Mesendoderm (in vitro differentiated cells): ENCODE measurements around the gene RAB6A.

Experiments used
- DNase-seq: peaks from one replicate; pipeline ENCODE4 v3.0.0; 2013
- H2AK5ac ChIP-seq: 2 replicates; pipeline ENCODE4 v1.6.1; 2013; ENCODE audit warnings: low read length, inconsistent platforms
- H2BK120ac ChIP-seq: 2 replicates; pipeline ENCODE4 v1.6.1; 2013; ENCODE audit warnings: low read depth, mild to moderate bottlenecking, low read length, moderate library complexity, mixed read lengths
- H2BK15ac ChIP-seq: replicated peaks from 2 replicates; pipeline ENCODE4 v1.6.1; 2013; ENCODE audit warnings: low read depth, mild to moderate bottlenecking, moderate library complexity
- H2BK5ac ChIP-seq: 2 replicates; pipeline ENCODE4 v1.6.1; 2013; ENCODE audit warnings: low read length, inconsistent platforms
- H3K18ac ChIP-seq: 2 replicates; pipeline ENCODE4 v1.6.1; 2013; ENCODE audit warnings: mild to moderate bottlenecking, low read length, mixed read lengths
- H3K23ac ChIP-seq: one replicate; pipeline ENCODE4 v1.6.1; 2013; ENCODE audit warnings: low read length
- H3K27ac ChIP-seq: 2 replicates; pipeline ENCODE4 v1.5.1; 2013; ENCODE audit warnings: low read depth, mild to moderate bottlenecking, inconsistent platforms, low read length, moderate library complexity
- H3K27me3 ChIP-seq: 2 replicates; pipeline ENCODE4 v1.6.1; 2013; ENCODE audit warnings: low read length, control low read depth, mild to moderate bottlenecking, inconsistent platforms; ENCODE audit not compliant: insufficient read depth, poor library complexity
- H3K36me3 ChIP-seq: 2 replicates; pipeline ENCODE4 v1.6.1; 2013; ENCODE audit warnings: low read length, inconsistent platforms; ENCODE audit not compliant: control insufficient read depth, insufficient read depth
- H3K4ac ChIP-seq: one replicate; pipeline ENCODE4 v1.6.1; 2013; ENCODE audit warnings: low read depth, mild to moderate bottlenecking, low read length, moderate library complexity
- H3K4me1 ChIP-seq: 2 replicates; pipeline ENCODE4 v1.6.1; 2013; ENCODE audit warnings: low read depth, low read length, inconsistent platforms; ENCODE audit not compliant: control insufficient read depth
- H3K4me2 ChIP-seq: 2 replicates; pipeline ENCODE4 v1.6.1; 2013; ENCODE audit warnings: low read length
- H3K4me3 ChIP-seq: 2 replicates; pipeline ENCODE4 v1.5.1; 2013; ENCODE audit warnings: mild to moderate bottlenecking, low read length
- H3K56ac ChIP-seq: one replicate; pipeline ENCODE4 v1.6.1; 2013; ENCODE audit warnings: low read length
- H3K79me1 ChIP-seq: 2 replicates; pipeline ENCODE4 v1.6.1; 2013; ENCODE audit warnings: low read length, inconsistent platforms
- H3K79me2 ChIP-seq: 2 replicates; pipeline ENCODE4 v1.6.1; 2013; ENCODE audit warnings: mild to moderate bottlenecking, low read length; ENCODE audit not compliant: control insufficient read depth, insufficient read depth
- H3K9ac ChIP-seq: 2 replicates; pipeline ENCODE4 v1.6.1; 2013; ENCODE audit warnings: low read length, inconsistent platforms
- H4K5ac ChIP-seq: one replicate; pipeline ENCODE4 v1.6.1; 2013; ENCODE audit warnings: low read length
- H4K8ac ChIP-seq: one replicate; pipeline ENCODE4 v1.6.1; 2013; ENCODE audit warnings: low read depth, mild to moderate bottlenecking, control low read depth, low read length, moderate library complexity
- WGBS: extraction: QIAGEN DNeasy Blood & Tissue Kit; methylation state at CpG from one replicate; pipeline ENCODE4 v1.1.7; 2013; ENCODE audit warnings: low lambda C conversion rate, missing lambda C conversion rate; ENCODE audit not compliant: insufficient coverage; ENCODE audit errors: extremely low coverage; 5-methylcytosine and 5-hydroxymethylcytosine counted together

RAB6A gene

DNA sequence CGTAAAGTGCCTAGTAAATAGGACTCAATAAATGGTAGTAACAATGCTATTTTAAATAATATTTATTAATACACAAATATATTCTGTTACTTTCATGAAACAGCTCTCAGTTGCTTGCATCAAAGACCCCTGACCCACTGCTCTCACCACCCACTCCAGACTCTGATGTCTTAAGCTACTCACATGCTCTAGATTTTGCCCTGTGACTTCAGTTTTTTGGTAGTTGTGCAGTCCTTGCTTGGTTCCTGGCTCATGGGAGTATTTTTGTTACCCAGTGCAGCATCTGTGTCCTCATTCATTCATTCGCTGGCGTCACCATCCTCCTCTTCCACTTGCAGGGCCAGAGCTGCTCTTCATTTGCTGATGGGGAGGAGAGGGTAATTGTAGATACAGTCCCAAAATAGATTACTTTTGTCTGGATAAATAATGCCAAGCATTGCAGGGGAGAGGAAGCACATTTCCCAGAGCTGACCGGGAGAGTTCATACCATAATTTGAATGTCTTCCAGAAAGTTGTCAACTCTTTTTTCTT lies 39.5 kb upstream of the RAB6A start:
- Histone ChIP-seq H3K18ac (no peak overlapping the region), H3K56ac (no peak overlapping the region), H3K79me2 (no peaks in the 10 kb centered on the region), H3K27ac (no peak overlapping the region), H3K9ac (no peak overlapping the region), H3K4me3 (no peak overlapping the region), H2BK5ac (no peak overlapping the region), H4K5ac (no peak overlapping the region), H3K27me3 (no peaks in the 10 kb centered on the region), H2BK120ac (no peak overlapping the region), H4K8ac (no peak overlapping the region), H2AK5ac (no peak overlapping the region), H2BK15ac (no peak overlapping the region), H3K4ac (no peak overlapping the region), H3K79me1 (no peaks in the 10 kb centered on the region), H3K4me1 (no peaks in the 10 kb centered on the region), H3K36me3 (no peaks in the 10 kb centered on the region), H3K23ac (no peak overlapping the region), H3K4me2 (no peak overlapping the region)
- no CpG with 5 or more reads among the region's 4 CpGs for WGBS
- no peak for DNase-seq

- Histone ChIP-seq H3K79me2 (no peaks in the 10 kb centered on the region), H2BK15ac (no peak overlapping the region), H2AK5ac (no peak overlapping the region), H2BK120ac (no peak overlapping the region), H3K9ac (no peak overlapping the region), H3K4me3 (no peak overlapping the region), H2BK5ac (no peak overlapping the region), H4K5ac (no peak overlapping the region), H3K36me3 (no peaks in the 10 kb centered on the region), H3K4me1 (no peaks in the 10 kb centered on the region), H3K23ac (no peak overlapping the region), H3K56ac (no peak overlapping the region), H3K4me2 (no peak overlapping the region), H3K4ac (no peak overlapping the region), H3K79me1 (peaks cover 2% of the 10 kb centered on the region), H3K27ac (no peak overlapping the region), H3K18ac (no peak overlapping the region), H3K27me3 (no peaks in the 10 kb centered on the region), H4K8ac (no peak overlapping the region)
- DNase-seq: no peak
- no CpG with 5 or more reads among the region's 10 CpGs for WGBS
Measured at GRCh38 chr11:73797457-73797856, 36.6 kb upstream of the RAB6A start.

DNA sequence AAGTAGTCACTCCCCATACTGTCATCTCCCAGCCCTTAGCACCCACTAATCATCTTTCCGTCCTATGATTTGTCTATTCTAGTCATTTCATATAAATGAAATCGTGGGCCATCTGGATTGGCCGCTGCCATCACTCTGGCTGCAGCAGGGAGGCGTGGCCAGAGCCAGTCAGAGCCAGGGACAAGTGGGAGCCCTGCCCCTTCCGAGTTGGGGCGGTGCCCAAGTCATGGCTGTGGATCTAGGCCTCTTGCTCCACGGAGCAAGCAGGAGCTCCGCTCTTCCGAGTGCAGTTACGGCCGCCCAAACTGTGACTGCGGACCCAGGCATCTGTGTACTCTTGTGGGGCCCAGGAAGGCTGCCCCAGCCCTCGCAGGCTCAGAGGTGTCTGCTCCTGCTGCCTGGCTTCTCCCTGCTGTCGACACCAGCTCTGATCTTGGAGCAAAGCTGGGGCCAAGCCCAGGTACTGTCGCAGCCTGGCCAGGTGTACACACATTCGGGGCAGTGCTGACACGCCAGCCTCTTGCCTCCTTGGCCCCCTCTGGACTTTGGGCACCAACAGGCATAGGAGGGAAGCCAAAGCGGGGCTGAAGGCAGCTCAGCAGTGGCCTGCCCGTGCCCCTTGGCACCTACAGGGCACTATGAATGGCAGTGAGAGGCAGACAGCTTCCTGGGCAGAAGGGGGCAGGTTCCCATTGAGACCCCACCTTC lies 35.2 kb upstream of the RAB6A start:
- peak; percentile 45 for DNase-seq
- no peak overlapping the region for H3K4me2 ChIP-seq
- no CpG with 5 or more reads among the region's 19 CpGs for WGBS
- H2BK120ac ChIP-seq: no peak overlapping the region
- no peak overlapping the region for H3K9ac ChIP-seq
- H3K56ac ChIP-seq: no peak overlapping the region
- H3K27ac ChIP-seq: no peak overlapping the region
- H3K36me3 ChIP-seq: no peaks in the 10 kb centered on the region
- H3K4ac ChIP-seq: no peak overlapping the region
- H4K5ac ChIP-seq: no peak overlapping the region
- no peaks in the 10 kb centered on the region for H3K27me3 ChIP-seq
- H2BK5ac ChIP-seq: no peak overlapping the region
- no peak overlapping the region for H4K8ac ChIP-seq
- no peak overlapping the region for H3K4me3 ChIP-seq
- no peak overlapping the region for H2BK15ac ChIP-seq
- H3K23ac ChIP-seq: no peak overlapping the region
- peaks cover 5% of the 10 kb centered on the region for H3K79me1 ChIP-seq
- no peaks in the 10 kb centered on the region for H3K4me1 ChIP-seq
- no peak overlapping the region for H2AK5ac ChIP-seq
- no peak overlapping the region for H3K18ac ChIP-seq
- H3K79me2 ChIP-seq: no peaks in the 10 kb centered on the region

GRCh38 chr11:73792584-73792983 lies 31.7 kb upstream of the RAB6A start:
- Histone ChIP-seq H3K18ac (no peak overlapping the region), H2BK5ac (no peak overlapping the region), H3K79me2 (no peaks in the 10 kb centered on the region), H3K79me1 (peaks cover 5% of the 10 kb centered on the region), H3K4me3 (no peak overlapping the region), H3K36me3 (no peaks in the 10 kb centered on the region), H2BK120ac (no peak overlapping the region), H3K56ac (no peak overlapping the region), H4K5ac (no peak overlapping the region), H3K4me1 (no peaks in the 10 kb centered on the region), H2BK15ac (no peak overlapping the region), H3K4me2 (no peak overlapping the region), H3K23ac (no peak overlapping the region), H3K9ac (no peak overlapping the region), H4K8ac (no peak overlapping the region), H3K27ac (no peak overlapping the region), H2AK5ac (no peak overlapping the region), H3K4ac (no peak overlapping the region), H3K27me3 (no peaks in the 10 kb centered on the region)
- no peak for DNase-seq

DNA sequence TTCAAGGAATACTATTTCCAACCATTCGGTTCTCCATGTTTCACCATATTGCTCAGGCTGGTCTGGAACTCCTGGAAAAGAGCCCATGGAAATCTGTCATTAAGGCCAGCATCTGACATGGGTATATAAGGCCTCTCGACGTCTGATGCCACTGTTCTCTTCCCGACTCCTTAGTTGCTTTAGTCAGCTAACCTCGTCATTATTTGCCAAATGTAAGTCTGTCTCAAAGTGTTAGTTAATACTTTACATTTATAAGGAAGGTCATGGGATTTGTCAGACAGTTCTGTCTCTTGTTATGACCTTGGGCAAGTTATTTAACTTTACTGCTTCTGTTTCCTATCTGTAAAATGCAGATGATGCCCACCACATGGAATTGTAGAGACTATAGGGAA lies 28.4 kb upstream of the RAB6A start:
- H3K4me2 ChIP-seq: no peak overlapping the region
- H2BK5ac ChIP-seq: no peak overlapping the region
- no peak overlapping the region for H3K18ac ChIP-seq
- no peak overlapping the region for H4K5ac ChIP-seq
- no peak overlapping the region for H4K8ac ChIP-seq
- no CpG with 5 or more reads among the region's 5 CpGs for WGBS
- H3K4me1 ChIP-seq: no peaks in the 10 kb centered on the region
- H3K56ac ChIP-seq: no peak overlapping the region
- H3K79me2 ChIP-seq: no peaks in the 10 kb centered on the region
- no peak overlapping the region for H2AK5ac ChIP-seq
- peaks cover 5% of the 10 kb centered on the region for H3K79me1 ChIP-seq
- no peaks in the 10 kb centered on the region for H3K27me3 ChIP-seq
- no peak overlapping the region for H3K4me3 ChIP-seq
- H3K9ac ChIP-seq: no peak overlapping the region
- no peak overlapping the region for H3K4ac ChIP-seq
- H3K27ac ChIP-seq: no peak overlapping the region
- H2BK15ac ChIP-seq: no peak overlapping the region
- no peaks in the 10 kb centered on the region for H3K36me3 ChIP-seq
- no peak overlapping the region for H3K23ac ChIP-seq
- H2BK120ac ChIP-seq: no peak overlapping the region
- no peak for DNase-seq
